Measurements from ENCODE around the gene FANCE.

FANCE gene

DNA sequence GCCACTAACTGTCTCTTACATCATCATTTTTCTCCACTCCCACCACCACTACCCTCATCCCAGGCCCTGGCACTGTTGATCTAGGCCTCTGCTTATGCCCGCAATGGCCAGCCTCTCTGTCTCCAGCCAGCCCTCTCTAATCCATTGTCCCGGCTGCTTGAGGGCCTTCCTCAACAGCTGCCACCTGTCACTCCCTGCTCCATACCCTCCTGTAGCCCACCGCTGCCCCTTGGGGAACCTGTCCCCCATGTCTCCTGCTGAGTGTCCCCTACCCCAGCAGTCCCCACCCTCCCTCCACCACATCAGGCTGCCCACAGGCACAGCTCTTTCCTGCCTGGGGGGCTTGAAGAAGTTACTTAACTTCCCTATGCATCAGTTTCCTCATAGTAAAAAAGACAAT, 31.4 kb downstream of the FANCE start:
- H3K4me3 ChIP-seq (ENCODE audit: low read depth, low read length) = no peak overlapping the region
- no peak for DNase-seq (ENCODE audit: low read depth)
- TF ChIP-seq, protein P1, sequence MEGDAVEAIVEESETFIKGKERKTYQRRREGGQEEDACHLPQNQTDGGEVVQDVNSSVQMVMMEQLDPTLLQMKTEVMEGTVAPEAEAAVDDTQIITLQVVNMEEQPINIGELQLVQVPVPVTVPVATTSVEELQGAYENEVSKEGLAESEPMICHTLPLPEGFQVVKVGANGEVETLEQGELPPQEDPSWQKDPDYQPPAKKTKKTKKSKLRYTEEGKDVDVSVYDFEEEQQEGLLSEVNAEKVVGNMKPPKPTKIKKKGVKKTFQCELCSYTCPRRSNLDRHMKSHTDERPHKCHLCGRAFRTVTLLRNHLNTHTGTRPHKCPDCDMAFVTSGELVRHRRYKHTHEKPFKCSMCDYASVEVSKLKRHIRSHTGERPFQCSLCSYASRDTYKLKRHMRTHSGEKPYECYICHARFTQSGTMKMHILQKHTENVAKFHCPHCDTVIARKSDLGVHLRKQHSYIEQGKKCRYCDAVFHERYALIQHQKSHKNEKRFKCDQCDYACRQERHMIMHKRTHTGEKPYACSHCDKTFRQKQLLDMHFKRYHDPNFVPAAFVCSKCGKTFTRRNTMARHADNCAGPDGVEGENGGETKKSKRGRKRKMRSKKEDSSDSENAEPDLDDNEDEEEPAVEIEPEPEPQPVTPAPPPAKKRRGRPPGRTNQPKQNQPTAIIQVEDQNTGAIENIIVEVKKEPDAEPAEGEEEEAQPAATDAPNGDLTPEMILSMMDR (IDR thresholded peaks at IDR 0.05; ENCODE audit: insufficient read depth, low read depth, low read length, missing control alignments) = no peak

DNA sequence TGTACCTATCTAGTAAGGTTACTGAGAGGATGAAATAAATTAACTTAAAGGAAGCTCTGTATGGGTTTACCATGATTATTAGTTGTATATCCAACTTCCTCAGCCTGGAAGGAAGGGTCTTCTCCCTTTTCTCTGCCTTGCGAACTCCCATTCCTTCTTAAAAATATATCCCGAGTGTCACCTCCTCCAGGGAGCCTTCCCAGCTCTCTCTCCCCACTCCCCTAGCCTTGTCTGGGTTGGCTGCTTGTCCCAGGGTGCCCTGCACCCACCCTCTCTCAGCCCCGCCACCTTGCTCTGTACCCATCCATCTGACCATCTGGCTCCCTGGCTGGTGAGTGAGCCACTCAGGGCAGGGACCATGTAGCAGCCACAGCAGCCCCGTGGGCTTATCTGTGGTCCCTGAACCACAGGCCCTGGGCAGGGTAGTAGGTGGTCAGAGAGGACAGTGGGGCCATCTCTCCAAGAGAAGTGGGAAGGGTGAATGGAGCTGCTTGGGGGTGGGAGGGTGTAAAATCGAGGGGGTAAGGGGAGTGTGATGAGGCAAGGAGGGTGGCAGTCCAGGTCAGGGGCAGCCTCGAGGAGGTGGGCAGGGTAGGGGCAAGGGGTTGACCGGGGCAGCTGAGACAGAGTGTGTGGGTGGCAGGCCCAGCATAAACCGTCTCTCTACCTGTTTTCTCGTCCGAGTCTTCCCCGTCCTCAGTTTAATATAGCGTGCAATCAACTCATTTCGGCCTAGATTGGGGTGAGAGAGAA, 31.9 kb downstream of the FANCE start:
- TF ChIP-seq, protein P1 (IDR thresholded peaks at IDR 0.05; ENCODE audit: insufficient read depth, low read depth, low read length, missing control alignments) = no peak
- no peak overlapping the region for H3K4me3 ChIP-seq (ENCODE audit: low read depth, low read length)
- no peak for DNase-seq (ENCODE audit: low read depth)

DNA sequence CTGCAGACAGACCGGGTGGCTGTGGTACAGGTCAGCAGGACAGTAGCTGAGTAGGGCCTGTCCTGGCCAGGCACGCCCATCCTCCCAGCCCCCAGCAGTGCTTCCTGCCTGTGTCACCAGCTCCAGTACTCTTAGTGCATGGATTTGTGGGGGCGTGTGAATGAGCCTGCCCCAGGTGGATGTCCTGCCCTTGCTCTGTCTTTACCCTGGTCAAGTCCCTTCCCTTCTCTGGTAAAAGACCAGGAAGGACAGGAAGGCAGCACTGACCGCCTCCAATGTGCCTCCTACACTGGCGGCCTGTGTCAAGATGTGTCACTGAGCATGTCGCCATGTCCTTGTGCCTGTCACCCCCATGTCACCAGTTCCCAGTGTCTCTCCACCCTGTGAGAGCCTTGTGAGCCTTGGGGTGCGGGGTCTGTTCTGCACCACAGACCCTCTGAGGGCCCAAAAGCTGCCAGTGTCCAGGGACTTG, 32.8 kb downstream of the FANCE start:
- H3K4me3 ChIP-seq (ENCODE audit: low read depth, low read length) = no peak overlapping the region
- no peak for DNase-seq (ENCODE audit: low read depth)
- TF ChIP-seq, protein P1 (IDR thresholded peaks at IDR 0.05; ENCODE audit: insufficient read depth, low read depth, low read length, missing control alignments) = no peak

DNA sequence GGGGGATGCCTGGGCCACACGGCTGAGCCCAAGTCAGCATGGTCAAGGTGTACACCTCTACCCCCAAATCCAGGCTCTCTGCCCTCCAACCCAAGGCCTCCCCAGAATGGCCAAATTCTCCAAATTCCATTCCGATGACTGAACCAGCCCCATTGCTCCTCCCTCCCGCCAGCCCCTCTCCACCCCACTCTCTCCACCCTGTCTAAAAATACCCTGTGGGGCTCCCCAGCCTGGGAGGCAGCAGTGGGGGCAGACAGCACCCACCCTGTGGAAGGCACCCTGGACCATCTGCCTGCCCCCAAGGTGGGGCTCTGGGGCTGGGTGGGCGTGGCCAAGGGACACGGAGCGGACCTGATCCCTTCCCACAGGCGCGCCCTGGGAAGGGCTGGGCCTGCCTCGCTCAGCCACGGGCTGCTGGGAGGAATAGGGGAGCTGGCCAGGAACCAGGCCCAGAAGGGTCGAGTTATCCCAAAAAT, 33.3 kb downstream of the FANCE start:
- no peak for DNase-seq (ENCODE audit: low read depth)
- no peak overlapping the region for H3K4me3 ChIP-seq (ENCODE audit: low read depth, low read length)

DNA sequence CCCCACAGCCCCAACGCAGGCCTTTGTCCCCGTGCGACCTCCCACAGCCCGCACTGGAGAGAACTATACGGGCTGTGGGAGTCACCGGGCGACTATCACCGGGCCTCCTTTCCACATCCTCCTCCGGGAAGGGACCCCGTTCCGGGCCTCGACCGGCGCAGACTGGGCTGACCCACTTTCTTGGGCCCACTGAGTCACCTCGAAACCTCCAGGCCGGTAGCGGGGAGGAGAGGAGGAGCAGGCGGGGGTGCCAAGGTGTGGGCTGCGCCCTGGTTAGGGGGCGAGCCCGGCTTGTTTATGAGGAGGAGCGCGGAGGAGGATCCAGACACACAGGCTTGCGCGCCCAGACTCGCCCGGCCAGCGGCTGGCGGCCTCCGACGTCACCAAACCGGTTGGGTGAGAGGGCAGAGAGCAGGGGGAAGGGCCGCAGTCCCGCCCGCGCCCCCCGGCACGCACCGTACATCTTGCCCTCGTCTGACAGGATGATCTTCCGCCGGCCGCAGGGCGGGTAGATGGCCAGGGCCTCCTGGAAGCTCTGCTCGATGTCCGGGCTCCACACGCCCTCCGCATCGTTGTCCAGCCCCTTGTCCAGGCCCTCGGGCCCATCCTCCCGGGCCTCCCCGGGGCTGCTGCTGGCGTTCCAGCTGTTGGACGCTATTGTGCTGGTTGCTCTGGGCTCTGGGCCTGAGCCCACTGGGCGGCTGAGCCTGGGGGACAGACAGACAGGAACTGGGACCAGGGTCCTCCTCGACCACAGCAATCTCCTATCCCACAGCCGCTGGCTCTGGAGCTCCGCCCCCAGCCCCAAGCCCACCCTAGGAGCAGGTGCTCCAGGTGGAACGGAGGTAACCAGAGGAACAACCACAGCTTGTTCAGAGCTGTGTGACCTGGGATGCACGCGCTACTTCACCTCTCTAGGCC, 34.1 kb downstream of the FANCE start:
- no peak overlapping the region for H3K4me3 ChIP-seq (ENCODE audit: low read depth, low read length)
- no peak for DNase-seq (ENCODE audit: low read depth)
- TF ChIP-seq, protein P1 (IDR thresholded peaks at IDR 0.05; ENCODE audit: insufficient read depth, low read depth, low read length, missing control alignments) = no peak

More for the DNA sequence above, 33.3 kb downstream of the FANCE start:
- TF ChIP-seq, protein P1 (IDR thresholded peaks at IDR 0.05; ENCODE audit: insufficient read depth, low read depth, low read length, missing control alignments) = no peak

DNA sequence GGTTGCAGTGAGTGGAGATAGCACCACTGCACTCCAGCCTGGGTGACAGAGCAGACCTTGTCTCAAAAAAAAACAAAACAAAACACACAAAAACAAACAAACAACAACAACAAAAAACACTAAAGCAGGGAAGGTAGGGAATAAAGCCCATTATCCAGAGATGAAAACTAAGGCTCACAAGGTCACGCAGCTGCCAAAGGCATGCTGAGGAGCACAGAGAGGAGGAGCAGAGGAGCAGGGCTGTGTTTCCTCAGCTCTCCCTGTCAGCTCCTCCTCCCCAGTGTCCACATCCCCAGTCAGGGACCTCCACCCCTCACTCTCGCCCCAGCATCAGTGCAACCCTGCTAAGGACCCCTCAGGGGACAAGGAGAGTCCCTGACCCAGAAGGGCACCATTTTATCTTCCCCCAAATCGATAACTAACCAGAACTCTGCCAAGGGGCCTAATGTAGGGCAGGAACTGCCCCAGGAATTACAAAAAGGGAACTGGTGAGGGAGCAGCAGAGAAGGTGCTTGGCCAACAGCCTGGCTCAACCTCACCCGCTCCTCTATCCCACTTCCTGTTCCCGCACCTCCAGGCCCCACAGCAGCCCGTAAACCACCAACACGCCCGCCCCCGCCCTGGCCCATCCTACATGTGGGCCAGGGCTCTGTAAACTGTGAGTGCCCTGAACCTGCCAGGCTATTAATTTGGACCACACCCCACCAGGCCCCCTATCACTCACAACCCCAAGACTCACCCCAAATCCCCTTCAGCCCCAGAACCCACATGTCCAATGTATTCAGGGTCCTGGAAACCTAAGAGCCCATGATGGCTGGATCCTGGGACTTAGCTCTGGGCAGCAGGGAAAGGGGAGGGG, 35.7 kb downstream of the FANCE start:
- no peak for DNase-seq (ENCODE audit: low read depth)
- H3K4me3 ChIP-seq (ENCODE audit: low read depth, low read length) = no peak overlapping the region
- TF ChIP-seq, protein P1 (IDR thresholded peaks at IDR 0.05; ENCODE audit: insufficient read depth, low read depth, low read length, missing control alignments) = no peak

All from GM12865 (cell line).